DOHH2 (cell line): Measurements from ENCODE around the gene CADPS2.

Experiments
- H3F3A ChIP-seq: fragments of 200-600 bp; sonication (generic), shearing (Covaris generic); 2 replicates; pipeline ENCODE4 v1.6.0; 2016; ENCODE audit warnings: antibody characterized with exemption, mild to moderate bottlenecking; ENCODE audit not compliant: control insufficient read depth, insufficient read depth
- H3K27ac ChIP-seq: fragments of 200-600 bp; sonication (generic); 2 replicates; pipeline ENCODE4 v1.5.1; 2014; ENCODE audit warnings: low read depth, mild to moderate bottlenecking, low read length, moderate library complexity
- H3K27me3 ChIP-seq: fragments of 200-600 bp; sonication (generic); 2 replicates; pipeline ENCODE4 v1.6.1; 2014; ENCODE audit warnings: mild to moderate bottlenecking, low read length, mixed read lengths; ENCODE audit not compliant: control insufficient read depth
- H3K36me3 ChIP-seq: fragments of 200-600 bp; sonication (generic); 2 replicates; pipeline ENCODE4 v1.6.1; 2014; ENCODE audit warnings: mild to moderate bottlenecking, low read length, moderate library complexity, mixed read lengths; ENCODE audit not compliant: control insufficient read depth
- H3K4me1 ChIP-seq: fragments of 200-600 bp; sonication (generic); 2 replicates; pipeline ENCODE4 v1.6.1; 2014; ENCODE audit warnings: mild to moderate bottlenecking, low read length, mixed read lengths; ENCODE audit not compliant: control insufficient read depth
- H3K4me2 ChIP-seq: fragments of 200-600 bp; sonication (generic); 2 replicates; pipeline ENCODE4 v1.6.0; 2014; ENCODE audit warnings: mild to moderate bottlenecking, low read length, moderate library complexity
- H3K4me3 ChIP-seq: fragments of 200-600 bp; sonication (generic); 2 replicates; pipeline ENCODE4 v1.5.1; 2014; ENCODE audit warnings: mild to moderate bottlenecking, low read length, mixed read lengths
- H3K79me2 ChIP-seq: fragments of 200-600 bp; sonication (generic); 2 replicates; pipeline ENCODE4 v1.6.1; 2014; ENCODE audit warnings: mild to moderate bottlenecking, low read length, mixed read lengths; ENCODE audit not compliant: control insufficient read depth
- H3K9me2 ChIP-seq: fragments of 200-600 bp; sonication (generic); replicated peaks from 2 replicates; pipeline ENCODE4 v1.6.1; 2014; ENCODE audit warnings: mild to moderate bottlenecking, low read length, mixed read lengths; ENCODE audit not compliant: control insufficient read depth
- H3K9me3 ChIP-seq: fragments of 200-600 bp; sonication (generic); 2 replicates; pipeline ENCODE4 v1.6.1; 2014; ENCODE audit warnings: antibody characterized with exemption, low read length, mixed read lengths; ENCODE audit not compliant: control insufficient read depth, insufficient read depth
- H4K20me1 ChIP-seq: fragments of 200-600 bp; sonication (generic); 2 replicates; pipeline ENCODE4 v1.6.0; 2014; ENCODE audit warnings: low read depth, mild to moderate bottlenecking, antibody characterized with exemption, low read length, moderate library complexity; ENCODE audit not compliant: control insufficient read depth, insufficient read depth
- EZH2phosphoT487 ChIP-seq: fragments of 200-600 bp; sonication (generic); IDR thresholded peaks from 2 replicates; pipeline ENCODE4 v1.6.1; 2017; ENCODE audit warnings: borderline replicate concordance, mild to moderate bottlenecking, antibody characterized with exemption, low read length, moderate library complexity, mixed read lengths
- TF ChIP-seq, protein P1 (sequence below): fragments of 200-600 bp; sonication (generic); IDR thresholded peaks from one replicate; pipeline ENCODE4 v1.5.1; 2014; ENCODE audit warnings: antibody characterized with exemption, mild to moderate bottlenecking, low read depth, low read length; ENCODE audit not compliant: poor library complexity, severe bottlenecking

CADPS2 gene

DNA sequence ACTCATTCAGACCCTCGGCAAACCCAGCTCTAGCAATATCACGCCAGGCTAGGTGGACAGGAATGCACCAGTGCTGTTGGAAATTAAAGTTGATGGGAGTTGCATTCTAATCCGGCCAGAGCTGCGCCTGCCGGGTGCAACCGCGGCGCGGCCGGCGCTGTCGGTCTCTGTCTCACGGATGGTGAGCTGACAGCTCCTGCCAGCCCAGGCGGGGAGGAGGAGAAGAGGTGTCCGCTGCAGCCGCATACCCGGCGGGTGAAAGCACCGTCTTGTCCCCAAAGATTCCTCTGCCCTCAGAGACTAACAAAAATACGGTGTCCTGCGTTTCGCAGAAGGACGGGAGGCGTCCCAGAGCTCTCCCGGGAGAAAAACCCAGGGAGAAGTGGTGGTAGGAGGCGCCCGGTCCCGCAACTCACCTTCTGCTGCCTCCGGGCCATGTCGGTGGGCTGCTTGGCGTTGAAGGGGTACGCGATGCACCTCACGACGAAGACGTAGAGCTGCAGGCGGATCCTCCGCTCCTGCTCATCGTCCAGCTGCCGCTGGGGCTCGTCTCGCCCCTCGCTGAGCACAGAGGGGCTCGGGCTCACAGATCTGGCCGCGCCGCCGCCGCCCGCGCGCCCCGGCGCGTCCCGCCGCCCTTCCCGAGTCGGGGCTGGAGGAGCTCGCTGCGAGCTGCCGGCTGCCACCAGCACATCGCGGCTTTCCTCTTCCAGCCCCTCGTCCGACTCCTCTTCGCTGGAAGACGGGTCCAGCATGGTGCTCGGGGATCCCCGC is 490 bp downstream of the CADPS2 start:
- Histone ChIP-seq H3F3A (no peaks in the 10 kb centered on the region), H3K4me3 (no peak overlapping the region), H3K4me2 (no peak overlapping the region), H3K36me3 (no peaks in the 10 kb centered on the region), H3K9me2 (no peaks in the 10 kb centered on the region), H3K27ac (no peak overlapping the region), H3K79me2 (no peaks in the 10 kb centered on the region), H3K4me1 (no peaks in the 10 kb centered on the region), H4K20me1 (no peaks in the 10 kb centered on the region), H3K27me3 (no peaks in the 10 kb centered on the region), H3K9me3 (no peaks in the 10 kb centered on the region)
- TF ChIP-seq, protein P1, sequence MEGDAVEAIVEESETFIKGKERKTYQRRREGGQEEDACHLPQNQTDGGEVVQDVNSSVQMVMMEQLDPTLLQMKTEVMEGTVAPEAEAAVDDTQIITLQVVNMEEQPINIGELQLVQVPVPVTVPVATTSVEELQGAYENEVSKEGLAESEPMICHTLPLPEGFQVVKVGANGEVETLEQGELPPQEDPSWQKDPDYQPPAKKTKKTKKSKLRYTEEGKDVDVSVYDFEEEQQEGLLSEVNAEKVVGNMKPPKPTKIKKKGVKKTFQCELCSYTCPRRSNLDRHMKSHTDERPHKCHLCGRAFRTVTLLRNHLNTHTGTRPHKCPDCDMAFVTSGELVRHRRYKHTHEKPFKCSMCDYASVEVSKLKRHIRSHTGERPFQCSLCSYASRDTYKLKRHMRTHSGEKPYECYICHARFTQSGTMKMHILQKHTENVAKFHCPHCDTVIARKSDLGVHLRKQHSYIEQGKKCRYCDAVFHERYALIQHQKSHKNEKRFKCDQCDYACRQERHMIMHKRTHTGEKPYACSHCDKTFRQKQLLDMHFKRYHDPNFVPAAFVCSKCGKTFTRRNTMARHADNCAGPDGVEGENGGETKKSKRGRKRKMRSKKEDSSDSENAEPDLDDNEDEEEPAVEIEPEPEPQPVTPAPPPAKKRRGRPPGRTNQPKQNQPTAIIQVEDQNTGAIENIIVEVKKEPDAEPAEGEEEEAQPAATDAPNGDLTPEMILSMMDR: no peak
- TF ChIP-seq EZH2phosphoT487: no peak

DNA sequence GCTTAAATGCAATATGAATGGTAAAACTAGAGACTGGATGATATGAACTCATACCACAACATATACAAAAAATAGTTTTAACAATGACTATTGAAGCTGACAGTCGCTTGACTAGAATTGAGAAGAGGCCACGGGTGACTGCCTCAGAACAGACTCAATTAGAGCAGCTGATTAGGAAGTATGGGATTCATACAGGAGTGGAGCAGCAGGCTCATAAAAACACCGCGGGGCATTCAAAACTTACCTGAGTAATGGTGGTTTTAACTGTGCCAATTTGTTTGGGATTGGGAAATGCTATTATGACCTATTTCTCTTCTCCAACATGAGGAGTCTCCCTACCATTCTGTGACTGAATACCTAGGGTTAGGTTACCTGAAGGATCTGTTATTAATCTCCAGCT is 2.1 kb downstream of the CADPS2 start:
- H3K27me3 ChIP-seq: no peaks in the 10 kb centered on the region
- no peak overlapping the region for H3K27ac ChIP-seq

DNA sequence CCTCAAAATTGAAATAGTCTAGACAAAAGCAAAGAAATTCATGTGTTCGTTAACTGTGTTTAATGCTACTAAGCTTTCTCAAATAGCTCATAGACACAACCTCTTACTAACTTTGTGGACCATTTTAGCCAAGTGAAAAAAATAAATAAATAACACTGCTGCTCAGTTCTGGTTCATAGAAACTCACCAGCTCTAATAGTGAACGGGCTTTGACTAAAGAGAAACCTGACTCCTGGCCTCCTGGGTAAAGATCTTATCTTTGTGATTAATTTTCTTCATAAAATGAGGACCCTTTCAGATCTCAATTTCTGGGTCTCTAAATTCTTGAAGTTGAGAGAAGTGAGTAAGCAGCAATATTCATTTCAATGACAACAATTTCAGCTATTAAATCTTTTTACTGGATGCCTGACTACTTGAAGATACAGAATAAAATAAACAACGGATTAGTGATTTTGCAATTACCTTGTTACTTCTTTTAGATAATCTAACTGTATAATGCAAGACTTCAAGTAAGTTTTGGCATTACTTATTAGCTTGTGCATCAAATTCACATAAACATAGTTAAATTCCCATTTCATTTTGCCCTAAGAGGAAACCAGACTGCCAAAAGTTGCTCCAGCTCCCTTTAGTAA is 3.1 kb downstream of the CADPS2 start:
- H3K9me3 ChIP-seq: no peaks in the 10 kb centered on the region
- H4K20me1 ChIP-seq: no peaks in the 10 kb centered on the region
- H3K4me2 ChIP-seq: no peak overlapping the region
- no peak overlapping the region for H3K27ac ChIP-seq
- no peaks in the 10 kb centered on the region for H3K4me1 ChIP-seq
- no peaks in the 10 kb centered on the region for H3K79me2 ChIP-seq
- no peak overlapping the region for H3K4me3 ChIP-seq
- H3K9me2 ChIP-seq: no peaks in the 10 kb centered on the region
- no peaks in the 10 kb centered on the region for H3K27me3 ChIP-seq
- H3K36me3 ChIP-seq: no peaks in the 10 kb centered on the region
- TF ChIP-seq, protein P1: no peak
- TF ChIP-seq EZH2phosphoT487: no peak
- H3F3A ChIP-seq: no peaks in the 10 kb centered on the region

More for the DNA sequence above, 2.1 kb downstream of the CADPS2 start:
- Histone ChIP-seq H3K36me3 (no peaks in the 10 kb centered on the region), H4K20me1 (no peaks in the 10 kb centered on the region), H3F3A (no peaks in the 10 kb centered on the region), H3K4me3 (no peak overlapping the region), H3K4me1 (no peaks in the 10 kb centered on the region), H3K9me3 (no peaks in the 10 kb centered on the region), H3K4me2 (no peak overlapping the region), H3K9me2 (no peaks in the 10 kb centered on the region), H3K79me2 (no peaks in the 10 kb centered on the region)
- TF ChIP-seq EZH2phosphoT487: no peak
- TF ChIP-seq, protein P1: no peak
